ENCODE data around the gene ZNF266. TPM values are rescaled to one million over a fixed set of nuclear protein-coding genes. Genes with fewer than 3 reads are reported as not detected.

Gene ZNF266
- total and polyA plus RNA-seq, 2 experiments from 2014 or later, result 12.7 to 13.9 TPM

DNA sequence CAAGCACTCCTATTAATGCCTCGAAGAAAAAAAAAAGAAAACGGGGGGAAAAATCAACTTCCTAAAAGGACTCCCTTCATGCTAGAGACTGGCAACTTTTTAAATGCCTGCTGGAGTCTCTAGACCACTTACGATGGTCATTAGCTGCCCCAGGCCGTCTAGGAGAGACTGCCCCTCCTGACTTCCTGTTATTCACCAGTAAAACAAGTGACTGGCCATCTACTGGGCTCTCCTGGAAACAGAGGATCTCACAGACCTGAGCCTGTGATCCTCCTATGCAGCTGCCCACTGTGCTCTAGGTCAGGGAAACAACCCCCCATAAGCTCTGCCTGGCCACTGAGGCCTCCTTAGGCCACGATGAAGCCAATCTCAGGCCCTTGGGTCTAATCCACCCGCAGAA, 7.4 kb downstream of the ZNF266 start:
- Histone ChIP-seq H3K4me2 (no peak overlapping the region), H3F3A (replicated peaks; ENCODE audit: low read depth) (no peaks in the 10 kb centered on the region), H3K79me2 (replicated peaks; ENCODE audit: insufficient read depth) (no peaks in the 10 kb centered on the region), H3K4me1 (ENCODE audit: insufficient read depth) (no peaks in the 10 kb centered on the region), H3K27ac (ENCODE audit: low read depth) (no peak overlapping the region), H2AFZ (no peak overlapping the region), H3K36me3 (ENCODE audit: insufficient read depth) (0 out of 2 replicates have a peak, but pooled peaks cover under 1% of the 10 kb centered on the region), H4K20me1 (replicated peaks; ENCODE audit: insufficient read depth) (no peaks in the 10 kb centered on the region; the same call in 1 of the 2 replicates), H3K27me3 (ENCODE audit: insufficient read depth) (no peaks in the 10 kb centered on the region), H3K4me3 (no peak overlapping the region), H3K9me2 (ENCODE audit: insufficient read depth) (no peaks in the 10 kb centered on the region)
- Mint-ChIP-seq H3K27ac (no peak overlapping the region), H3K9me3 (peaks cover 4% of the 10 kb centered on the region; the same call in 2 of the 3 replicates), H3K4me1 (peaks cover 2% of the 10 kb centered on the region; the same call in 1 of the 3 replicates), H3K36me3 (ENCODE audit: low read depth) (peaks cover 64% of the 10 kb centered on the region), H3K4me3 (no peak overlapping the region), H3K27me3 (ENCODE audit: insufficient read depth, low read depth, poor library complexity) (peaks cover 4% of the 10 kb centered on the region)
- no peak for TF ChIP-seq CREB1 (CRISPR knock-in tag; IDR thresholded peaks at IDR 0.05; ENCODE audit: low read depth)
- TF ChIP-seq NANOG (IDR thresholded peaks at IDR 0.05; ENCODE audit: borderline replicate concordance), result no peak
- TF ChIP-seq POLR2AphosphoS5 (IDR thresholded peaks at IDR 0.05; ENCODE audit: low read depth), result no peak
- TF ChIP-seq, protein P1, sequence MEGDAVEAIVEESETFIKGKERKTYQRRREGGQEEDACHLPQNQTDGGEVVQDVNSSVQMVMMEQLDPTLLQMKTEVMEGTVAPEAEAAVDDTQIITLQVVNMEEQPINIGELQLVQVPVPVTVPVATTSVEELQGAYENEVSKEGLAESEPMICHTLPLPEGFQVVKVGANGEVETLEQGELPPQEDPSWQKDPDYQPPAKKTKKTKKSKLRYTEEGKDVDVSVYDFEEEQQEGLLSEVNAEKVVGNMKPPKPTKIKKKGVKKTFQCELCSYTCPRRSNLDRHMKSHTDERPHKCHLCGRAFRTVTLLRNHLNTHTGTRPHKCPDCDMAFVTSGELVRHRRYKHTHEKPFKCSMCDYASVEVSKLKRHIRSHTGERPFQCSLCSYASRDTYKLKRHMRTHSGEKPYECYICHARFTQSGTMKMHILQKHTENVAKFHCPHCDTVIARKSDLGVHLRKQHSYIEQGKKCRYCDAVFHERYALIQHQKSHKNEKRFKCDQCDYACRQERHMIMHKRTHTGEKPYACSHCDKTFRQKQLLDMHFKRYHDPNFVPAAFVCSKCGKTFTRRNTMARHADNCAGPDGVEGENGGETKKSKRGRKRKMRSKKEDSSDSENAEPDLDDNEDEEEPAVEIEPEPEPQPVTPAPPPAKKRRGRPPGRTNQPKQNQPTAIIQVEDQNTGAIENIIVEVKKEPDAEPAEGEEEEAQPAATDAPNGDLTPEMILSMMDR (conservative IDR thresholded peaks at IDR 0.05; ENCODE audit: low read depth in 2 of 2), result no peak
- TF ChIP-seq EZH2phosphoT487 (IDR thresholded peaks at IDR 0.05; ENCODE audit: unreplicated experiment), result no peak
- no peak for TF ChIP-seq STAT1 (IDR thresholded peaks at IDR 0.05; ENCODE audit: unreplicated experiment)
- TF ChIP-seq, protein P2, sequence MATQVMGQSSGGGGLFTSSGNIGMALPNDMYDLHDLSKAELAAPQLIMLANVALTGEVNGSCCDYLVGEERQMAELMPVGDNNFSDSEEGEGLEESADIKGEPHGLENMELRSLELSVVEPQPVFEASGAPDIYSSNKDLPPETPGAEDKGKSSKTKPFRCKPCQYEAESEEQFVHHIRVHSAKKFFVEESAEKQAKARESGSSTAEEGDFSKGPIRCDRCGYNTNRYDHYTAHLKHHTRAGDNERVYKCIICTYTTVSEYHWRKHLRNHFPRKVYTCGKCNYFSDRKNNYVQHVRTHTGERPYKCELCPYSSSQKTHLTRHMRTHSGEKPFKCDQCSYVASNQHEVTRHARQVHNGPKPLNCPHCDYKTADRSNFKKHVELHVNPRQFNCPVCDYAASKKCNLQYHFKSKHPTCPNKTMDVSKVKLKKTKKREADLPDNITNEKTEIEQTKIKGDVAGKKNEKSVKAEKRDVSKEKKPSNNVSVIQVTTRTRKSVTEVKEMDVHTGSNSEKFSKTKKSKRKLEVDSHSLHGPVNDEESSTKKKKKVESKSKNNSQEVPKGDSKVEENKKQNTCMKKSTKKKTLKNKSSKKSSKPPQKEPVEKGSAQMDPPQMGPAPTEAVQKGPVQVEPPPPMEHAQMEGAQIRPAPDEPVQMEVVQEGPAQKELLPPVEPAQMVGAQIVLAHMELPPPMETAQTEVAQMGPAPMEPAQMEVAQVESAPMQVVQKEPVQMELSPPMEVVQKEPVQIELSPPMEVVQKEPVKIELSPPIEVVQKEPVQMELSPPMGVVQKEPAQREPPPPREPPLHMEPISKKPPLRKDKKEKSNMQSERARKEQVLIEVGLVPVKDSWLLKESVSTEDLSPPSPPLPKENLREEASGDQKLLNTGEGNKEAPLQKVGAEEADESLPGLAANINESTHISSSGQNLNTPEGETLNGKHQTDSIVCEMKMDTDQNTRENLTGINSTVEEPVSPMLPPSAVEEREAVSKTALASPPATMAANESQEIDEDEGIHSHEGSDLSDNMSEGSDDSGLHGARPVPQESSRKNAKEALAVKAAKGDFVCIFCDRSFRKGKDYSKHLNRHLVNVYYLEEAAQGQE (IDR thresholded peaks at IDR 0.05; ENCODE audit: unreplicated experiment), result no peak
- TF ChIP-seq, protein P3, sequence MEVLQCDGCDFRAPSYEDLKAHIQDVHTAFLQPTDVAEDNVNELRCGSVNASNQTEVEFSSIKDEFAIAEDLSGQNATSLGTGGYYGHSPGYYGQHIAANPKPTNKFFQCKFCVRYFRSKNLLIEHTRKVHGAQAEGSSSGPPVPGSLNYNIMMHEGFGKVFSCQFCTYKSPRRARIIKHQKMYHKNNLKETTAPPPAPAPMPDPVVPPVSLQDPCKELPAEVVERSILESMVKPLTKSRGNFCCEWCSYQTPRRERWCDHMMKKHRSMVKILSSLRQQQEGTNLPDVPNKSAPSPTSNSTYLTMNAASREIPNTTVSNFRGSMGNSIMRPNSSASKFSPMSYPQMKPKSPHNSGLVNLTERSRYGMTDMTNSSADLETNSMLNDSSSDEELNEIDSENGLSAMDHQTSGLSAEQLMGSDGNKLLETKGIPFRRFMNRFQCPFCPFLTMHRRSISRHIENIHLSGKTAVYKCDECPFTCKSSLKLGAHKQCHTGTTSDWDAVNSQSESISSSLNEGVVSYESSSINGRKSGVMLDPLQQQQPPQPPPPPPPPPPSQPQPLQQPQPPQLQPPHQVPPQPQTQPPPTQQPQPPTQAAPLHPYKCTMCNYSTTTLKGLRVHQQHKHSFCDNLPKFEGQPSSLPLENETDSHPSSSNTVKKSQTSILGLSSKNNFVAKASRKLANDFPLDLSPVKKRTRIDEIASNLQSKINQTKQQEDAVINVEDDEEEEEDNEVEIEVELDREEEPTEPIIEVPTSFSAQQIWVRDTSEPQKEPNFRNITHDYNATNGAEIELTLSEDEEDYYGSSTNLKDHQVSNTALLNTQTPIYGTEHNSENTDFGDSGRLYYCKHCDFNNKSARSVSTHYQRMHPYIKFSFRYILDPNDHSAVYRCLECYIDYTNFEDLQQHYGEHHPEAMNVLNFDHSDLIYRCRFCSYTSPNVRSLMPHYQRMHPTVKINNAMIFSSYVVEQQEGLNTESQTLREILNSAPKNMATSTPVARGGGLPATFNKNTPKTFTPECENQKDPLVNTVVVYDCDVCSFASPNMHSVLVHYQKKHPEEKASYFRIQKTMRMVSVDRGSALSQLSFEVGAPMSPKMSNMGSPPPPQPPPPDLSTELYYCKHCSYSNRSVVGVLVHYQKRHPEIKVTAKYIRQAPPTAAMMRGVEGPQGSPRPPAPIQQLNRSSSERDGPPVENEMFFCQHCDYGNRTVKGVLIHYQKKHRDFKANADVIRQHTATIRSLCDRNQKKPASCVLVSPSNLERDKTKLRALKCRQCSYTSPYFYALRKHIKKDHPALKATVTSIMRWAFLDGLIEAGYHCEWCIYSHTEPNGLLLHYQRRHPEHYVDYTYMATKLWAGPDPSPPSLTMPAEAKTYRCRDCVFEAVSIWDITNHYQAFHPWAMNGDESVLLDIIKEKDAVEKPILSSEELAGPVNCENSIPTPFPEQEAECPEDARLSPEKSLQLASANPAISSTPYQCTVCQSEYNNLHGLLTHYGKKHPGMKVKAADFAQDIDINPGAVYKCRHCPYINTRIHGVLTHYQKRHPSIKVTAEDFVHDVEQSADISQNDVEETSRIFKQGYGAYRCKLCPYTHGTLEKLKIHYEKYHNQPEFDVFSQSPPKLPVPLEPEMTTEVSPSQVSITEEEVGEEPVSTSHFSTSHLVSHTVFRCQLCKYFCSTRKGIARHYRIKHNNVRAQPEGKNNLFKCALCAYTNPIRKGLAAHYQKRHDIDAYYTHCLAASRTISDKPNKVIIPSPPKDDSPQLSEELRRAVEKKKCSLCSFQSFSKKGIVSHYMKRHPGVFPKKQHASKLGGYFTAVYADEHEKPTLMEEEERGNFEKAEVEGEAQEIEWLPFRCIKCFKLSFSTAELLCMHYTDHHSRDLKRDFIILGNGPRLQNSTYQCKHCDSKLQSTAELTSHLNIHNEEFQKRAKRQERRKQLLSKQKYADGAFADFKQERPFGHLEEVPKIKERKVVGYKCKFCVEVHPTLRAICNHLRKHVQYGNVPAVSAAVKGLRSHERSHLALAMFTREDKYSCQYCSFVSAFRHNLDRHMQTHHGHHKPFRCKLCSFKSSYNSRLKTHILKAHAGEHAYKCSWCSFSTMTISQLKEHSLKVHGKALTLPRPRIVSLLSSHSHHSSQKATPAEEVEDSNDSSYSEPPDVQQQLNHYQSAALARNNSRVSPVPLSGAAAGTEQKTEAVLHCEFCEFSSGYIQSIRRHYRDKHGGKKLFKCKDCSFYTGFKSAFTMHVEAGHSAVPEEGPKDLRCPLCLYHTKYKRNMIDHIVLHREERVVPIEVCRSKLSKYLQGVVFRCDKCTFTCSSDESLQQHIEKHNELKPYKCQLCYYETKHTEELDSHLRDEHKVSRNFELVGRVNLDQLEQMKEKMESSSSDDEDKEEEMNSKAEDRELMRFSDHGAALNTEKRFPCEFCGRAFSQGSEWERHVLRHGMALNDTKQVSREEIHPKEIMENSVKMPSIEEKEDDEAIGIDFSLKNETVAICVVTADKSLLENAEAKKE (CRISPR knock-in tag; IDR thresholded peaks at IDR 0.05), result no peak
- TF ChIP-seq JUNB (IDR thresholded peaks at IDR 0.05; ENCODE audit: unreplicated experiment), result no peak
- no peak for TF ChIP-seq EZH2 (IDR thresholded peaks at IDR 0.05; ENCODE audit: low read depth, unreplicated experiment)
- TF ChIP-seq ZNF114 (CRISPR knock-in tag; IDR thresholded peaks at IDR 0.05), result no peak
- TF ChIP-seq, protein P4, sequence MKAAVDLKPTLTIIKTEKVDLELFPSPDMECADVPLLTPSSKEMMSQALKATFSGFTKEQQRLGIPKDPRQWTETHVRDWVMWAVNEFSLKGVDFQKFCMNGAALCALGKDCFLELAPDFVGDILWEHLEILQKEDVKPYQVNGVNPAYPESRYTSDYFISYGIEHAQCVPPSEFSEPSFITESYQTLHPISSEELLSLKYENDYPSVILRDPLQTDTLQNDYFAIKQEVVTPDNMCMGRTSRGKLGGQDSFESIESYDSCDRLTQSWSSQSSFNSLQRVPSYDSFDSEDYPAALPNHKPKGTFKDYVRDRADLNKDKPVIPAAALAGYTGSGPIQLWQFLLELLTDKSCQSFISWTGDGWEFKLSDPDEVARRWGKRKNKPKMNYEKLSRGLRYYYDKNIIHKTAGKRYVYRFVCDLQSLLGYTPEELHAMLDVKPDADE (IDR thresholded peaks at IDR 0.05), result no peak
- no peak for TF ChIP-seq ZNF331 (CRISPR knock-in tag; IDR thresholded peaks at IDR 0.05; ENCODE audit: low read depth)
- ATAC-seq (no peak), DNase-seq (ENCODE audit: low spot score) (peak; percentile 3)

Data from GM23338 (cell line).